ENCODE measurements around the gene PHYKPL. TPM values are rescaled to one million over a fixed set of nuclear protein-coding genes. Genes with fewer than 3 reads are reported as not detected.
"Not testable (repeated sequence)": the region's sequence is repeated elsewhere in the genome, so short reads cannot be mapped to it uniquely, and the experiment has no call there.

Gene PHYKPL
- total and polyA plus RNA-seq, 2 experiments from 2014 or later, result 57.0 to 58.7 TPM

DNA sequence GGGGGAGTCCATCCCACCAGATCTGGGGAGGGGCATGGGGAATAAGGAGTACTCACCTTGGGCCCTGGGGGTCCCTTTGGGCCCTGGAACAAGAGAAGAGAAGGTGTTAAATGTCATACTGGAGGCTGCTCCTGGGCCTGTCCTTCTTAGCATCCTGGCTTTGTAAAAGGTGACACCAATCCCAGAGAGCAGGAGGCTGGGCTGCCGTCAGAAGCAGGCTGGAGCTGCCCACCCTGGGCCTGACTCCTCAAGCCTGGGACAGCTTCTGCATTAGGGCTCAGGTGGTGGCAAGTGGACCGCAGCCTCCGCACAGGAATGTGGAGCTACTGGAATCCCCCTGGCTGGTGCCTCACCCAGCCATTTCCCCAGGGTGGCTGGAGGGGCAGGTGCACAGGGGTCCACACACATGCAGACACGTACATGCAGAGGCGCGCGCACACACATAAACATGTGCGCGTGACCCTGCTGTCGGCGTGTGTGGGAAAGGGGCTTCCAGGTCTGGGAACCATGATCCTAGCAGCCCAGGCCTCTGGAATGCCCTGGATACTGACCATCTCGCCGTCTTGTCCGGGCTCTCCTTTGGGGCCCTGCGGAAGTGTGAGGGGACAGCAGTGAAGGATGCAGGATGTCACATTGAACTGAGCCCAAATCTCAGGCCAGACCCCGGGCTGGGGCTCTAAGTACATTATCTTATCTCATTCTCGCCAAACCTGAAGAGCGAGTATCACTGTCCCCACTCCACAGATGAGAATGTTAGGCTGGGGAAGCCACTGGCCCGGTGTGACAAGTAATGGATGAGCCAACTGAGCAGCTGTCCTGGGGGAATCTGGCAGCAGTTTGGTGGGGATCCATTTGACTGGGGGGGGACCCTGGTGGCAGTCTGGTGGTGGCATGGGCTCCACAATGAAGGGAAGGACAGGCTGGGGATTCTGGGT, 29.3 kb upstream of the PHYKPL start:
- H3K4me1 ChIP-seq (ENCODE audit: low read depth), result no peaks in the 10 kb centered on the region
- no peaks in the 10 kb centered on the region for H3K9me3 ChIP-seq (ENCODE audit: low read depth)
- TF ChIP-seq, protein P1, sequence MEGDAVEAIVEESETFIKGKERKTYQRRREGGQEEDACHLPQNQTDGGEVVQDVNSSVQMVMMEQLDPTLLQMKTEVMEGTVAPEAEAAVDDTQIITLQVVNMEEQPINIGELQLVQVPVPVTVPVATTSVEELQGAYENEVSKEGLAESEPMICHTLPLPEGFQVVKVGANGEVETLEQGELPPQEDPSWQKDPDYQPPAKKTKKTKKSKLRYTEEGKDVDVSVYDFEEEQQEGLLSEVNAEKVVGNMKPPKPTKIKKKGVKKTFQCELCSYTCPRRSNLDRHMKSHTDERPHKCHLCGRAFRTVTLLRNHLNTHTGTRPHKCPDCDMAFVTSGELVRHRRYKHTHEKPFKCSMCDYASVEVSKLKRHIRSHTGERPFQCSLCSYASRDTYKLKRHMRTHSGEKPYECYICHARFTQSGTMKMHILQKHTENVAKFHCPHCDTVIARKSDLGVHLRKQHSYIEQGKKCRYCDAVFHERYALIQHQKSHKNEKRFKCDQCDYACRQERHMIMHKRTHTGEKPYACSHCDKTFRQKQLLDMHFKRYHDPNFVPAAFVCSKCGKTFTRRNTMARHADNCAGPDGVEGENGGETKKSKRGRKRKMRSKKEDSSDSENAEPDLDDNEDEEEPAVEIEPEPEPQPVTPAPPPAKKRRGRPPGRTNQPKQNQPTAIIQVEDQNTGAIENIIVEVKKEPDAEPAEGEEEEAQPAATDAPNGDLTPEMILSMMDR (IDR thresholded peaks at IDR 0.05; ENCODE audit: low read depth, low read length), result no peak
- no peak overlapping the region for H3K4me3 ChIP-seq
- H3K27ac ChIP-seq, result no peak overlapping the region
- no peaks in the 10 kb centered on the region for H3K27me3 ChIP-seq
- no peak for DNase-seq (ENCODE audit: low read depth in 1 of 2, low spot score in 1 of 2)
- no peaks in the 10 kb centered on the region for H3K36me3 ChIP-seq

DNA sequence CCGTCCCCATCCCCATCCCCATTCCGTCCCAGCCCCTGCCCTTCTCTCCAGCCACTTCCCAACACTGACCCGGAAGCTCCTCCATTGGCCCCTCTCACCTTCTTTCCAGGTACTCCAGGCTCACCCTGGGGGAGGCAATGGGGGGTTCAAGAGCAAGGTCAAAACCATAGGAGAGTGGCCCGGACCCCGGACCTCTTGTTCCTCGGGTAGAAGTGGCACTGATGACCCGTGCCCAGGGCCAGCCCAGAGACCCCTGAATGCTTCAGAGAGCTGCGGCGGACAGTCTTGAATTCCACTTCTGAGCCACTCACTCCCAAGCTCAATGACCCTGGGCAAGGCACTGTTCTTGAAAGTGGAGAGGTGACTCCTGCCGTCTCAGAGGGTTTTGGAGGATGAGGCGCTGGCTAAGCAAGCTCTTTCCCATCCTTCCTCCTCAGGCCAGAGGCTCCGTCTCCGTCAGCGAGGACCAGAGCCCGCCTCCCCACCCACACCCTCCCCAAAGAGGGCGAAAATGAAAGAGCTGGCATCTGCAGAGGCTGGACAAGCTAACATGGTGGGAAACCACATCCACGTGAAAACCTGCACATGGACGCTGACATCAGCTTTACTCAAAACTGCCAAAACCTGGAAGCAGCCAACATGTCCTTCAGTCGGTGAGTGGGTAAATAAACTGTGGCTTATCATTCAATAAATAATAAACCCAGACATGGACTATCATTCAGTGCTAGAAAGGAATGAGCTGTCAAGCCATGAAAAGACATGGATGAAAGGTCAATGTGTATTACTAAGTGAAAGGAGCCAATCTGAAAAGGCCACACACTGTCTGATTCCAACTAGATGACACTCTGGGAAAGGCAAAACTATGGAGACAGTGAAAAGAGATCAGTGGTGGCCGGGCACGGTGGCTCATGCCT, 27.3 kb upstream of the PHYKPL start:
- H3K36me3 ChIP-seq, result no peaks in the 10 kb centered on the region
- no peak overlapping the region for H3K27ac ChIP-seq
- no peaks in the 10 kb centered on the region for H3K4me1 ChIP-seq (ENCODE audit: low read depth)
- H3K4me3 ChIP-seq, result no peak overlapping the region
- no peak for DNase-seq (ENCODE audit: low read depth in 1 of 2, low spot score in 1 of 2)
- H3K9me3 ChIP-seq (ENCODE audit: low read depth), result no peaks in the 10 kb centered on the region
- TF ChIP-seq, protein P1 (IDR thresholded peaks at IDR 0.05; ENCODE audit: low read depth, low read length), result no peak
- no peaks in the 10 kb centered on the region for H3K27me3 ChIP-seq

DNA sequence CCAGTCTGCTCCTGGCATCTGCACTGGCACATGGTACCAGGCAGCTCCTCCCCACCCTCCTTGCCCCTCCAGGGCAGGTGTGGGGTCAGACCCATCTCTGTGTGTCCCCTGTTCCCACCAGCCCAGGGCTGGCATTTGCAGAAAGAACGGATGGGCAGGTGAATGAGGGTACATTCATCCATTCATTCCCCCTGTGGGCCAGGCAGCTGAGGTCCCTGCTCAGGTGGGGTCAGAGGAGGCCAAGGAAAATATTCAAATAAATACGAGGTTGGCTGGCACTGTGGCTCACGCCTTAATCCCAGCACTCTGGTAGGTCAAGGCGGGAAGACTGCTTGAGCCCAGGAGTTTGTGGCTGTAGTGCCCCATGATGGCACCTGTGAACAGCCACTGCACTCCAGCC, 25.0 kb upstream of the PHYKPL start:
- Histone ChIP-seq H3K27ac (no peak overlapping the region), H3K36me3 (no peaks in the 10 kb centered on the region), H3K4me1 (ENCODE audit: low read depth) (no peaks in the 10 kb centered on the region), H3K9me3 (ENCODE audit: low read depth) (no peaks in the 10 kb centered on the region), H3K4me3 (no peak overlapping the region), H3K27me3 (no peaks in the 10 kb centered on the region)
- no peak for DNase-seq (ENCODE audit: low read depth in 1 of 2, low spot score in 1 of 2)
- TF ChIP-seq, protein P1 (IDR thresholded peaks at IDR 0.05; ENCODE audit: low read depth, low read length), result no peak

DNA sequence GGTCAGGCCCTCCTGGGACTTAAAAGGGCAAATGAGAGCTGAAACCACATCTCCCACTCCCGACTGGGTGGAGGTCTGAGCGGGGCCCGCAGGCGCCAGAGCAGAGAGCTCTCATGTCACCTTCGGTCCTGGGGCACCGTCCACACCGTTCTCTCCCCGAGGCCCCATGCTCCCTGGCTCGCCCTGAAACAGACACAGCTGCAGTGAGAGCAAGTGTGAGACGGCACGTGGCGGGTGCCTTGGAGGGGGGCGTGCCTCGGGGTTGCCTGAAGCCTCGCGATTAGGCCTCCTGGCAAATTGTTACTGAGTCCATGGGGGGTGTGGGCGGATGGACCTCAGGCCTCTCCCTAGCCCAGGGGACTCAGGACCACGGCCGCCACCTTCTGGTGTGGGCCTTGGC, 24.1 kb upstream of the PHYKPL start:
- no peak for DNase-seq (ENCODE audit: low read depth in 1 of 2, low spot score in 1 of 2)
- TF ChIP-seq, protein P1 (IDR thresholded peaks at IDR 0.05; ENCODE audit: low read depth, low read length), result no peak
- H3K36me3 ChIP-seq, result no peaks in the 10 kb centered on the region
- H3K27me3 ChIP-seq, result no peaks in the 10 kb centered on the region
- H3K9me3 ChIP-seq (ENCODE audit: low read depth), result no peaks in the 10 kb centered on the region
- no peak overlapping the region for H3K4me3 ChIP-seq
- no peaks in the 10 kb centered on the region for H3K4me1 ChIP-seq (ENCODE audit: low read depth)
- no peak overlapping the region for H3K27ac ChIP-seq

DNA sequence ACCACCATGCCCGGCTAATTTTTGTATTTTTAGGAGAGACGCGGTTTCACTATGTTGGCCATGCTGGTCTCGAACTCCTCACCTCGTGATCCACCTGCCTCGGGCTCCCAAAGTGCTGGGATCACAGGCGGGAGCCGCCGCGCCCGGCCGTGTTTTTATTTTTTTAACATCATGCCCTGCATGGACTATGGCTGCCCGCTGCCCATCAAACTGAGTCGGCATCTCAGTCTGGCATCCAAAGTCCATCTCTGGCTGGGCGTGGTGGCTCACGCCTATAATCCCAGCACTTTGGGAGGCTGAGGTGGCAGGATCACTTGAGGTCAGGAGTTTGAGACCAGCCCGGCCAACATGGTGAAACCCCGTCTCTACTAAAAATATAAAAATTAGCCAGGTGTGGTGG, 21.0 kb upstream of the PHYKPL start:
- H3K4me1 ChIP-seq (ENCODE audit: low read depth); H3K27ac ChIP-seq; H3K27me3 ChIP-seq; H3K36me3 ChIP-seq; DNase-seq (ENCODE audit: low read depth in 1 of 2, low spot score in 1 of 2); H3K4me3 ChIP-seq; H3K9me3 ChIP-seq (ENCODE audit: low read depth): not testable (repeated sequence)
